CD14-positive monocyte (primary cell): ENCODE measurements around the gene PIP4K2A. TPM values are rescaled to one million over a fixed set of nuclear protein-coding genes. Genes with fewer than 3 reads are reported as not detected.
A peak's percentile ranks its signal among the peaks of the same experiment; 100 is the strongest.
"Not testable (repeated sequence)": the region's sequence is repeated elsewhere in the genome, so short reads cannot be mapped to it uniquely, and the experiment has no call there.

Experiments used
- DNase-seq, 3 donors: peaks; one replicate each; pipeline ENCODE4 v3.0.0-alpha.2; 2011 to 2022
- H2AFZ ChIP-seq: 2 replicates; pipeline ENCODE4 v1.6.0; 2012; ENCODE audit warnings: mild to moderate bottlenecking, low read depth, low read length, inconsistent platforms; ENCODE audit not compliant: insufficient read depth, poor library complexity, severe bottlenecking
- H3K27ac ChIP-seq, 2 donors: 1 replicate in 1 of 2; 2 replicates in 1 of 2; pipeline ENCODE4 v1.5.1; 2012 to 2013; ENCODE audit warnings: low read length in 2 of 2, control low read depth in 1 of 2, inconsistent platforms in 1 of 2, low read depth in 1 of 2, mild to moderate bottlenecking in 1 of 2
- H3K27me3 ChIP-seq, 2 donors: one replicate each; pipeline versions ENCODE4 v1.6.0 to v1.6.1; 2011 to 2013; ENCODE audit warnings: low read length in 2 of 2; ENCODE audit not compliant: control insufficient read depth in 2 of 2, insufficient read depth in 2 of 2
- H3K36me3 ChIP-seq, 2 donors: replicated peaks in 1 of 2; 1 replicate in 1 of 2; 2 replicates in 1 of 2; pipeline versions ENCODE4 v1.5.1 to v1.6.1; 2012 to 2013; ENCODE audit warnings: low read length in 2 of 2, control low read depth in 1 of 2, inconsistent platforms in 1 of 2, mild to moderate bottlenecking in 1 of 2; ENCODE audit not compliant: insufficient read depth in 2 of 2, control insufficient read depth in 1 of 2
- H3K4me1 ChIP-seq, 2 donors: 1 replicate in 1 of 2; 2 replicates in 1 of 2; pipeline versions ENCODE4 v1.5.1 to v1.6.1; 2012 to 2013; ENCODE audit warnings: low read length in 2 of 2, control low read depth in 1 of 2, inconsistent platforms in 1 of 2, mild to moderate bottlenecking in 1 of 2, moderate library complexity in 1 of 2; ENCODE audit not compliant: insufficient read depth in 2 of 2, control insufficient read depth in 1 of 2
- H3K4me2 ChIP-seq: replicated peaks from 2 replicates; pipeline ENCODE3; 2012; ENCODE audit warnings: low read length, moderate library complexity, mild to moderate bottlenecking; ENCODE audit not compliant: poor library complexity, severe bottlenecking; ENCODE audit errors: extremely low read depth
- H3K4me3 ChIP-seq, 3 experiments: fragments of 200-600 bp in 1 of 3; sonication (generic) in 1 of 3; replicated peaks in 1 of 3; 1 replicate in 2 of 3; 2 replicates in 1 of 3; pipeline ENCODE4 v1.5.1; 2011 to 2013; ENCODE audit warnings: low read length in 3 of 3, mild to moderate bottlenecking in 3 of 3, control low read depth in 2 of 3, low read depth in 2 of 3, inconsistent platforms in 1 of 3, moderate library complexity in 1 of 3
- H3K79me2 ChIP-seq: 2 replicates; pipeline ENCODE4 v1.6.0; 2012; ENCODE audit warnings: mild to moderate bottlenecking, control low read depth, inconsistent platforms, low read length, moderate library complexity; ENCODE audit not compliant: insufficient read depth
- H3K9ac ChIP-seq: 2 replicates; pipeline ENCODE4 v1.6.0; 2017; ENCODE audit warnings: low read length, mild to moderate bottlenecking; ENCODE audit not compliant: insufficient read depth, poor library complexity, severe bottlenecking
- H3K9me3 ChIP-seq, 2 donors: replicated peaks in 1 of 2; 1 replicate in 1 of 2; 2 replicates in 1 of 2; pipeline versions ENCODE4 v1.5.1 to v1.6.1; 2012 to 2013; ENCODE audit warnings: low read length in 2 of 2, control low read depth in 1 of 2; ENCODE audit not compliant: control insufficient read depth in 1 of 2, insufficient read depth in 1 of 2
- H4K20me1 ChIP-seq: 2 replicates; pipeline ENCODE4 v1.6.0; 2012; ENCODE audit warnings: mild to moderate bottlenecking, low read length, control low read depth, moderate library complexity; ENCODE audit not compliant: insufficient read depth
- H3K27ac Mint-ChIP-seq, 7 donors: one replicate each; pipeline ENCODE4 v1.8.0; 2020; ENCODE audit warnings: mild to moderate bottlenecking in 7 of 7, mixed read lengths in 7 of 7, moderate library complexity in 6 of 7, inconsistent platforms in 2 of 7
- H3K27me3 Mint-ChIP-seq, 3 donors: one replicate each; pipeline ENCODE4 v1.8.0; 2021 to 2022; ENCODE audit warnings: low read depth in 3 of 3, mild to moderate bottlenecking in 3 of 3, mixed read lengths in 3 of 3, moderate library complexity in 3 of 3, inconsistent platforms in 1 of 3
- H3K36me3 Mint-ChIP-seq, 2 donors: one replicate each; pipeline ENCODE4 v1.8.0; 2020; ENCODE audit warnings: mixed read lengths in 2 of 2, inconsistent platforms in 1 of 2, mild to moderate bottlenecking in 1 of 2
- H3K4me1 Mint-ChIP-seq: one replicate; pipeline ENCODE4 v1.8.0; 2020; ENCODE audit warnings: mild to moderate bottlenecking, mixed read lengths
- H3K4me3 Mint-ChIP-seq, 2 donors: one replicate each; pipeline ENCODE4 v1.8.0; 2020; ENCODE audit warnings: mild to moderate bottlenecking in 2 of 2, mixed read lengths in 2 of 2, moderate library complexity in 1 of 2
- H3K9me3 Mint-ChIP-seq, 7 donors: one replicate each; pipeline ENCODE4 v1.8.0; 2020 to 2022; ENCODE audit warnings: mixed read lengths in 7 of 7, mild to moderate bottlenecking in 6 of 7, moderate library complexity in 6 of 7, inconsistent platforms in 2 of 7
- WGBS: methylation state at CpG from one replicate; pipeline ENCODE4 v1.1.5; 2013; ENCODE audit warnings: missing lambda C conversion rate; ENCODE audit not compliant: insufficient coverage; 5-methylcytosine and 5-hydroxymethylcytosine counted together
- intact Hi-C, 2 donors: fragments of 100-400 bp; cut with micrococcal nuclease; formaldehyde crosslinking; loops; one replicate each; pipeline versions ENCODE4 v1.15.0 to v1.15.1; 2023
- polyA plus RNA-seq, 3 donors: library from polyadenylated mRNA; depleted of rRNA in 1 of 3; unstranded in 2 of 3; stranded (reverse) in 1 of 3; fragments of 300-500 nt in 2 of 3; fragments of >200 nt in 1 of 3; fragmentation: Illumina TruSeq in 2 of 3; gene quantifications; 1 replicate in 2 of 3; 2 replicates in 1 of 3; pipeline ENCODE4 v1.2.3, GENCODE V29; 2012 to 2021
- TF ChIP-seq, protein P1 (sequence below): fragments of 200-600 bp; IDR thresholded peaks from one replicate; pipeline ENCODE4 v1.8.0; 2022; ENCODE audit warnings: antibody characterized with exemption, mild to moderate bottlenecking

Gene PIP4K2A
- polyA plus RNA-seq, 3 donors, result 9.7 to 33.7 (median 16.6) TPM

DNA sequence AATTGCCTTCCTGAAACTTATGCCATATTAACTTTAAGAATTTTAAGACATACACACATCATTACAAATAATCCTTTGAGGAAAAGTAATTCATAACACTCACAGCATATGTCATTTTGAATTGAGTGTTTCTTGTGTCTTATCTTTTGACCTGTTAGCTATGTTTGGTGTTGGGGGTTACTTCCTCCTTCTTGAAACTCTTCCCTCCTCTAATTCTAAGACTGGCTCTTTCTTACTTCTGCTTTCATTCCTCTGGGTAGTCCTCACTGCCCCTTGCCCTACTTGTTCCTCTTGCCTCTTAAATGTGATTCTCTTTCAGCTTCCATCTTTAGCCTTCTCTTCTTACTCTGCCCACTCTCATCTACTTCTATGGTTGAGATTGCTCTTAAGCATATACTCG is 28.3 kb upstream of the PIP4K2A start:
- Mint-ChIP-seq H3K27me3 (peaks cover 0 to 6% (median 3%) of the 10 kb centered on the region in 3 donors), H3K36me3 (peaks cover 0 to 2% of the 10 kb centered on the region in 2 donors), H3K27ac (peak overlapping the region; percentile 68 to 77 (median 72)), H3K4me3 (peak overlapping the region in 1 of 2 donors; percentile 43), H3K4me1 (peaks cover 32% of the 10 kb centered on the region), H3K9me3 (peaks cover 0 to 15% (median 5%) of the 10 kb centered on the region in 7 donors)
- peaks cover 25 to 41% of the 10 kb centered on the region in 2 donors for H3K4me1 ChIP-seq
- peak overlapping the region; percentile 25 for H3K4me2 ChIP-seq
- intact Hi-C loops, result no loop called here
- H3K4me3 ChIP-seq, result peak overlapping the region in 1 of 3 experiments; percentile 7
- H3K36me3 ChIP-seq, result no peaks in the 10 kb centered on the region
- H3K9ac ChIP-seq, result no peak overlapping the region
- H3K9me3 ChIP-seq, result peaks cover 0 to 4% of the 10 kb centered on the region in 2 donors
- H3K27ac ChIP-seq, result peak overlapping the region in 1 of 2 donors; percentile 53
- no peaks in the 10 kb centered on the region for H3K27me3 ChIP-seq
- peak; percentile 66 to 78 (median 75) for DNase-seq
- H4K20me1 ChIP-seq, result no peaks in the 10 kb centered on the region
- H2AFZ ChIP-seq, result peak overlapping the region; percentile 34
- TF ChIP-seq, protein P1, sequence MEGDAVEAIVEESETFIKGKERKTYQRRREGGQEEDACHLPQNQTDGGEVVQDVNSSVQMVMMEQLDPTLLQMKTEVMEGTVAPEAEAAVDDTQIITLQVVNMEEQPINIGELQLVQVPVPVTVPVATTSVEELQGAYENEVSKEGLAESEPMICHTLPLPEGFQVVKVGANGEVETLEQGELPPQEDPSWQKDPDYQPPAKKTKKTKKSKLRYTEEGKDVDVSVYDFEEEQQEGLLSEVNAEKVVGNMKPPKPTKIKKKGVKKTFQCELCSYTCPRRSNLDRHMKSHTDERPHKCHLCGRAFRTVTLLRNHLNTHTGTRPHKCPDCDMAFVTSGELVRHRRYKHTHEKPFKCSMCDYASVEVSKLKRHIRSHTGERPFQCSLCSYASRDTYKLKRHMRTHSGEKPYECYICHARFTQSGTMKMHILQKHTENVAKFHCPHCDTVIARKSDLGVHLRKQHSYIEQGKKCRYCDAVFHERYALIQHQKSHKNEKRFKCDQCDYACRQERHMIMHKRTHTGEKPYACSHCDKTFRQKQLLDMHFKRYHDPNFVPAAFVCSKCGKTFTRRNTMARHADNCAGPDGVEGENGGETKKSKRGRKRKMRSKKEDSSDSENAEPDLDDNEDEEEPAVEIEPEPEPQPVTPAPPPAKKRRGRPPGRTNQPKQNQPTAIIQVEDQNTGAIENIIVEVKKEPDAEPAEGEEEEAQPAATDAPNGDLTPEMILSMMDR, result no peak
- no peaks in the 10 kb centered on the region for H3K79me2 ChIP-seq
- no CpG with 5 or more reads among the region's 1 CpG for WGBS

- H3K4me2 ChIP-seq, H4K20me1 ChIP-seq, H3K79me2 ChIP-seq, H3K4me3 Mint-ChIP-seq, H3K36me3 Mint-ChIP-seq, H3K27me3 ChIP-seq, H3K27ac ChIP-seq, H3K9ac ChIP-seq, H3K4me3 ChIP-seq, H3K36me3 ChIP-seq, H3K27me3 Mint-ChIP-seq, intact Hi-C loops, H3K9me3 ChIP-seq, H2AFZ ChIP-seq, DNase-seq: not testable (repeated sequence)
- WGBS, result no CpG with 5 or more reads among the region's 4 CpGs
- peaks cover 27 to 47% of the 10 kb centered on the region in 2 donors for H3K4me1 ChIP-seq
- Mint-ChIP-seq H3K27ac (peak overlapping the region in 1 of 7 donors; percentile 53), H3K4me1 (peaks cover 36% of the 10 kb centered on the region), H3K9me3 (peaks cover 0 to 15% (median 5%) of the 10 kb centered on the region in 7 donors)
These were observed 27.3 kb upstream of the PIP4K2A start for GRCh38 chr10:22741631-22742030.
